Measurements from ENCODE around the gene SIX5. TPM values are rescaled to one million over a fixed set of nuclear protein-coding genes. Genes with fewer than 3 reads are reported as not detected.

Gene SIX5
- total RNA-seq, 2 experiments from 2014 or later = 9.4 to 15.2 TPM

GRCh38 chr19:45815481-45816216 lies 46.6 kb upstream of the SIX5 start:
- ChIA-PET CTCF (ENCODE audit: unreplicated experiment) (no interaction called here), POLR2A (no interaction called here)
- BruUV-seq (replicated peaks) = TSS peak; percentile 77
- Histone ChIP-seq H3K4me3 (ENCODE audit: low read depth, low read length, poor library complexity, severe bottlenecking) (no peak overlapping the region), H4K20me1 (ENCODE audit: insufficient read depth, low read length) (no peaks in the 10 kb centered on the region), H3K27ac (ENCODE audit: low read depth, low read length, poor library complexity, severe bottlenecking) (no peak overlapping the region), H3K4me1 (ENCODE audit: insufficient read depth, low read length, poor library complexity, severe bottlenecking) (peaks cover 5% of the 10 kb centered on the region), H3K4me2 (ENCODE audit: low read length) (no peak overlapping the region), H3K9me2 (ENCODE audit: insufficient read depth, low read length) (no peaks in the 10 kb centered on the region), H2AFZ (ENCODE audit: low read length) (no peak overlapping the region), H3K9me3 (ENCODE audit: low read length) (no peaks in the 10 kb centered on the region), H3K36me3 (ENCODE audit: insufficient read depth, low read length) (peaks cover 35% of the 10 kb centered on the region), H3K79me2 (ENCODE audit: insufficient read depth, low read depth, low read length) (no peaks in the 10 kb centered on the region)
- TF ChIP-seq EZH2phosphoT487 (IDR thresholded peaks at IDR 0.05; ENCODE audit: borderline replicate concordance, low read depth, low read length) (no peak), CTCF (conservative IDR thresholded peaks at IDR 0.05; ENCODE audit: low read length) (no peak)
- no peak for DNase-seq (ENCODE audit: low spot score)
- intact Hi-C loops (cut with micrococcal nuclease; ENCODE audit: unreplicated experiment) = no loop called here

GRCh38 chr19:45814851-45815480 lies 45.9 kb upstream of the SIX5 start, which contains the start of gene RSPH6A:
Gene RSPH6A, minus strand, starts transcription at chr19:45815308. Its CDS starts 132 bp downstream, at chr19:45815176.
- Histone ChIP-seq H3K79me2 (ENCODE audit: insufficient read depth, low read depth, low read length) (no peaks in the 10 kb centered on the region), H3K4me2 (ENCODE audit: low read length) (no peak within 1 kb of the TSS), H3K4me3 (ENCODE audit: low read depth, low read length, poor library complexity, severe bottlenecking) (no peak within 1 kb of the TSS), H3K27ac (ENCODE audit: low read depth, low read length, poor library complexity, severe bottlenecking) (no peak within 1 kb of the TSS), H4K20me1 (ENCODE audit: insufficient read depth, low read length) (no peaks in the 10 kb centered on the region), H3K9me3 (ENCODE audit: low read length) (no peaks in the 10 kb centered on the region), H3K36me3 (ENCODE audit: insufficient read depth, low read length) (peaks cover 28% of the 10 kb centered on the region), H3K9me2 (ENCODE audit: insufficient read depth, low read length) (no peaks in the 10 kb centered on the region), H3K4me1 (ENCODE audit: insufficient read depth, low read length, poor library complexity, severe bottlenecking) (peaks cover 10% of the 10 kb centered on the region), H2AFZ (ENCODE audit: low read length) (no peak within 1 kb of the TSS)
- intact Hi-C loops (cut with micrococcal nuclease; ENCODE audit: unreplicated experiment) = no loop called here
- BruUV-seq (replicated peaks) = no TSS peak
- TF ChIP-seq CTCF (conservative IDR thresholded peaks at IDR 0.05; ENCODE audit: low read length) (no peak), EZH2phosphoT487 (IDR thresholded peaks at IDR 0.05; ENCODE audit: borderline replicate concordance, low read depth, low read length) (no peak)
- ChIA-PET CTCF (ENCODE audit: unreplicated experiment) (no interaction called here), POLR2A (interaction anchor here (0.6 kb wide), 1 partner anchor 12 kb away, joined by 4 read pairs; no protein-coding TSS in a partner anchor)
- no peak for DNase-seq (ENCODE audit: low spot score)
